Osteocyte (in vitro differentiated cells): ENCODE measurements around the gene SENP8. TPM values are rescaled to one million over a fixed set of nuclear protein-coding genes. Genes with fewer than 3 reads are reported as not detected.

ENCODE experiments used
- DNase-seq: peaks from one replicate; pipeline ENCODE4 v3.0.0; 2021; ENCODE audit warnings: mixed read lengths; ENCODE audit not compliant: unreplicated experiment; ENCODE audit errors: extremely low spot score
- H3K27ac Mint-ChIP-seq: one replicate; pipeline ENCODE4 v1.8.0; 2021; ENCODE audit warnings: mild to moderate bottlenecking, mixed read lengths; ENCODE audit not compliant: unreplicated experiment
- H3K27me3 Mint-ChIP-seq: one replicate; pipeline ENCODE4 v1.8.0; 2021; ENCODE audit warnings: mixed read lengths; ENCODE audit not compliant: unreplicated experiment
- H3K36me3 Mint-ChIP-seq: one replicate; pipeline ENCODE4 v1.8.0; 2021; ENCODE audit warnings: mixed read lengths; ENCODE audit not compliant: unreplicated experiment
- H3K4me1 Mint-ChIP-seq: one replicate; pipeline ENCODE4 v1.8.0; 2021; ENCODE audit warnings: mixed read lengths; ENCODE audit not compliant: unreplicated experiment
- H3K4me3 Mint-ChIP-seq: one replicate; pipeline ENCODE4 v1.8.0; 2021; ENCODE audit warnings: mild to moderate bottlenecking, moderate library complexity, mixed read lengths; ENCODE audit not compliant: unreplicated experiment
- H3K9me3 Mint-ChIP-seq: one replicate; pipeline ENCODE4 v1.8.0; 2021; ENCODE audit warnings: mixed read lengths; ENCODE audit not compliant: unreplicated experiment
- total RNA-seq: library from RNA; stranded (reverse); gene quantifications from 2 replicates; pipeline ENCODE4 v1.2.1, GENCODE V29; 2021
- TF ChIP-seq, protein P1 (sequence below): fragments of 200-600 bp; sonication (generic); IDR thresholded peaks from 2 replicates; pipeline ENCODE4 v1.5.0; 2021; ENCODE audit warnings: antibody characterized with exemption, mild to moderate bottlenecking, moderate library complexity

Gene SENP8
- total RNA-seq, 1 donor from 2014 or later = 4.0 TPM

DNA sequence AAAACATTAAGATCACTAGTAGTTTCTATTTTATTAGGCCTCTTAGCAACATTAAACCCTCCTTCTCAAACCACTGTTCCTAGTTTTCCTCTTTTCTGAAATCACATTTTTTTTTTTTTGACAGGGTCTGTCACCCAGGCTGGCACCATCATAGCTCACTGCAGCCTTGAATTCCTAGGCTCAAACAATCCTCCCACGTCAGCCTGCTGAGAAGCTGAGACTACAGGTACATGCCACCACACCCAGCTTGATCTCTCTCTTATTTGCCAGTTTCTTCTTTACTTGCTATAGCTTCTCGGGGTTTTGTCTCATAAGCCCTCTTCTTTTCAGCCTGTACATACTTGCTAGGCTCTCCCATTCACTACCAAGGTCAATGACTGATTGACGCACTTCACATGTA lies 28.0 kb downstream of the SENP8 start:
- Mint-ChIP-seq H3K36me3 (no peaks in the 10 kb centered on the region), H3K4me1 (no peaks in the 10 kb centered on the region), H3K27me3 (no peaks in the 10 kb centered on the region), H3K27ac (no peak overlapping the region), H3K9me3 (no peaks in the 10 kb centered on the region), H3K4me3 (no peak overlapping the region)
- no peak for DNase-seq
- TF ChIP-seq, protein P1, sequence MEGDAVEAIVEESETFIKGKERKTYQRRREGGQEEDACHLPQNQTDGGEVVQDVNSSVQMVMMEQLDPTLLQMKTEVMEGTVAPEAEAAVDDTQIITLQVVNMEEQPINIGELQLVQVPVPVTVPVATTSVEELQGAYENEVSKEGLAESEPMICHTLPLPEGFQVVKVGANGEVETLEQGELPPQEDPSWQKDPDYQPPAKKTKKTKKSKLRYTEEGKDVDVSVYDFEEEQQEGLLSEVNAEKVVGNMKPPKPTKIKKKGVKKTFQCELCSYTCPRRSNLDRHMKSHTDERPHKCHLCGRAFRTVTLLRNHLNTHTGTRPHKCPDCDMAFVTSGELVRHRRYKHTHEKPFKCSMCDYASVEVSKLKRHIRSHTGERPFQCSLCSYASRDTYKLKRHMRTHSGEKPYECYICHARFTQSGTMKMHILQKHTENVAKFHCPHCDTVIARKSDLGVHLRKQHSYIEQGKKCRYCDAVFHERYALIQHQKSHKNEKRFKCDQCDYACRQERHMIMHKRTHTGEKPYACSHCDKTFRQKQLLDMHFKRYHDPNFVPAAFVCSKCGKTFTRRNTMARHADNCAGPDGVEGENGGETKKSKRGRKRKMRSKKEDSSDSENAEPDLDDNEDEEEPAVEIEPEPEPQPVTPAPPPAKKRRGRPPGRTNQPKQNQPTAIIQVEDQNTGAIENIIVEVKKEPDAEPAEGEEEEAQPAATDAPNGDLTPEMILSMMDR = no peak

DNA sequence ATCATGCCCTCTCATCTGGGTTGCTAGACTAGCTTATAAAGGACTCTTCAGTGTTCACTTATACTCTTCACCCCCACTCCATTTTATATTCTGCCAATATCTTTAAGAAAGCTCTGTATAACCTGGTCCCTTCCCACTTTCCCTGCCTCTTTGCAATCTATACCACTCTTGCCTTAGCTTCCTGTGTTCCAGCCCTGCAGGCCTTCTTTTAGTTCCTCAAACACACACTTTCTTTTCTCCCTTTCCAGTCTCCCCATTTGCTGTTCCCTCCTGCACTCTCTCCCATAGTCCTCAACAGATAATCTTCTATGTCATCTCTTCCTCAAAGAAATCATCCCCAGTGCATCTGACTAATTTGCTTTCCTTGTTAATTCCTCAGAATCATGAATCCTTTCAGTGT lies 28.7 kb downstream of the SENP8 start:
- Mint-ChIP-seq H3K9me3 (no peaks in the 10 kb centered on the region), H3K36me3 (no peaks in the 10 kb centered on the region), H3K27ac (no peak overlapping the region)

DNA sequence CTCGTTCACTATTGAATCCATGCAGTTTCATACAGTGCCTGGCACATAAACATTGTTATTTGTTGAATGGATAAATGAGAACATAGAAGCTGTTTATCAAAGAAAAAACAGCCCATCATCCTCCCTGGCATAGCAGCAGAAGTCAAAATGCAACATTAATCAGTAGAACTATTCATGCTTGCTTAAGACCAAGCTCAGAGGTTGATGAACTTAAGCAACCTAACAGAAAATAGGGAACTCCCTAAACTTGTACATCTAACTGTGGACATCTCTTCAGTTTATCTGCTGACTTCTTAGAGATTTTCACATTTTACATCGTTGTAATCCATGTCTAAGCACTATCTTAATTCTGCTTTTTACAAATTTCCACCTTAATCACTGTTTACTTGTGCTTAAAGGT lies 29.2 kb downstream of the SENP8 start:
- Mint-ChIP-seq H3K9me3 (no peaks in the 10 kb centered on the region), H3K36me3 (no peaks in the 10 kb centered on the region), H3K27me3 (no peaks in the 10 kb centered on the region), H3K4me1 (no peaks in the 10 kb centered on the region), H3K4me3 (no peak overlapping the region), H3K27ac (no peak overlapping the region)
- TF ChIP-seq, protein P1 = no peak
- DNase-seq = no peak

More for the DNA sequence above, 28.7 kb downstream of the SENP8 start:
- H3K27me3 Mint-ChIP-seq = no peaks in the 10 kb centered on the region
- no peaks in the 10 kb centered on the region for H3K4me1 Mint-ChIP-seq
- TF ChIP-seq, protein P1 = no peak
- DNase-seq = no peak
- no peak overlapping the region for H3K4me3 Mint-ChIP-seq

DNA sequence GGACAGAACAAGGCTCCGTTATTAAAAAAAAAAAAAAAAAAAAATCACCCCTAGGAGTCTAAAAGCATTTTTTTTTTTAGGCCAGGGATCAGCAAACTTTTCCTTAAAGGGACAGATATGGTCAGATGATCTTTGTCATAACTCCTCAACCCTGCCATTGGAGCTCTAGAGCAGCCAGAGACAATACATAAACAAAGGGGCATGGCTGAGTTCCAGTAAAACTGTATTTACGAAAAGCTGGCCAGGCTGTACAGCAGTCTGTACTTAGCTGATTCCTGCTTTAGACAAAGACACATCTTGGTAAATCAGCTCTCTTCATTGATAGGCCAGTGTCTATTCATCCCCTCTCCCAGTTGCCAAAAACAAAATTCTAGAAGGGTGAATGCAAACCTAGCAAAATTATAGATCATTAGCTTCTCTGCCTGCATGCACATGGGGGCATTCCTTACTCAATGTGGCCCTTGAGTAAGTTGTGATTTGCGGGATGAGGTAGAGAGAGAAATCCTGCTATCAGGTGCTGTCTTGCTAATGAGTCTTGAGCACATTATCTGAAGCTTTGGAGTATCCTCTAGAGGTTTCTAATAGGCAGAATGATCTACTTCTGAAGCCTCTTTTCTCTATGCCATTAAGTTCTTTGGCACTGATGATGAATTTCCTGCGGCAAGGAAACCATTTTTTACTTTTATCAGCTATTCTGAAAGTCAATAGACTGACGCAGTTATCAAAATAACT lies 35.2 kb downstream of the SENP8 start:
- Mint-ChIP-seq H3K27me3 (no peaks in the 10 kb centered on the region), H3K27ac (no peak overlapping the region), H3K36me3 (no peaks in the 10 kb centered on the region), H3K4me3 (no peak overlapping the region), H3K9me3 (no peaks in the 10 kb centered on the region), H3K4me1 (peaks cover 11% of the 10 kb centered on the region)
- no peak for DNase-seq
- TF ChIP-seq, protein P1 = no peak

DNA sequence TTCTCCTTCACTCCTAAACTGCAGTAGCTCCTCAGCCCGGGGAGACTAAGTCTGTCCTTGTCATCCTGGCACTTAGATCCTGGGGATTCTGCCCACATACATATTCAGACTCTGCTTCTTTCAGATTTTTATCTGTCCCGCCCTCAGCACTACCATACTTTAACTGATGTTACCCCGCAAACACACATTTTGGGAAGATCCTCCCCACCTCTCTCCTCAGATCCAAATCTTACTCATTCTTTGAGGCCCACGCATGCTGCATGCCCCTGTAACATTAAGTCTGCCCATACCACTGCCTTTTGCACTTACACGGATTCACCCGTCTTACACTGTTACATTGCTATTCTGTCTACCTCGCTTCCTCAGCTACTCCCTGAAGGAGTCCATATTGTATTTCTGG lies 36.1 kb downstream of the SENP8 start:
- DNase-seq = no peak
- Mint-ChIP-seq H3K27ac (no peak overlapping the region), H3K4me1 (peaks cover 11% of the 10 kb centered on the region), H3K4me3 (no peak overlapping the region), H3K27me3 (peaks cover 3% of the 10 kb centered on the region), H3K9me3 (no peaks in the 10 kb centered on the region), H3K36me3 (no peaks in the 10 kb centered on the region)
- TF ChIP-seq, protein P1 = no peak
